Superior temporal gyrus (tissue), 1 donor: ENCODE data around the gene PLCB4.
A peak's percentile ranks its signal among the peaks of the same experiment; 100 is the strongest.

ENCODE experiments used
- DNase-seq: peaks from one replicate; pipeline ENCODE4 v3.0.0-alpha.2; 2016; ENCODE audit errors: extremely low spot score

Gene PLCB4

GRCh38 chr20:9269280-9269971, 200.5 kb downstream of the PLCB4 start:
- no peak for DNase-seq

- no peak for DNase-seq
These were observed 201.9 kb downstream of the PLCB4 start for GRCh38 chr20:9270831-9271230.

- DNase-seq, result no peak
These were observed 208.1 kb downstream of the PLCB4 start for GRCh38 chr20:9276966-9277468.

- DNase-seq, result no peak
These were observed 211.1 kb downstream of the PLCB4 start for GRCh38 chr20:9279918-9280401.

- DNase-seq, result no peak
These were observed 211.8 kb downstream of the PLCB4 start for GRCh38 chr20:9280666-9281065.

GRCh38 chr20:9281803-9282202, 212.9 kb downstream of the PLCB4 start:
- DNase-seq, result no peak

GRCh38 chr20:9285617-9286016, 216.7 kb downstream of the PLCB4 start:
- DNase-seq, result no peak

GRCh38 chr20:9286501-9287461, 217.9 kb downstream of the PLCB4 start:
- DNase-seq, result no peak

GRCh38 chr20:9287826-9288225, 218.9 kb downstream of the PLCB4 start:
- no peak for DNase-seq

GRCh38 chr20:9290331-9290730, 221.4 kb downstream of the PLCB4 start:
- DNase-seq, result no peak

GRCh38 chr20:9293145-9293544, 224.3 kb downstream of the PLCB4 start:
- no peak for DNase-seq

GRCh38 chr20:9294041-9294440, 225.2 kb downstream of the PLCB4 start:
- no peak for DNase-seq

- no peak for DNase-seq
These were observed 230.0 kb downstream of the PLCB4 start for GRCh38 chr20:9298906-9299305.

- no peak for DNase-seq
These were observed 231.2 kb downstream of the PLCB4 start for GRCh38 chr20:9300080-9300479.

GRCh38 chr20:9300534-9300933, 231.6 kb downstream of the PLCB4 start:
- DNase-seq, result no peak

- DNase-seq, result peak; percentile 74
These were observed 232.5 kb downstream of the PLCB4 start for GRCh38 chr20:9301129-9302090.

GRCh38 chr20:9302091-9302462, 233.2 kb downstream of the PLCB4 start:
- DNase-seq, result no peak

- no peak for DNase-seq
These were observed 237.6 kb downstream of the PLCB4 start for GRCh38 chr20:9306521-9306920.

GRCh38 chr20:9308056-9308455, 239.2 kb downstream of the PLCB4 start:
- DNase-seq, result no peak

- no peak for DNase-seq
These were observed 242.2 kb downstream of the PLCB4 start for GRCh38 chr20:9311132-9311531.

GRCh38 chr20:9319687-9320384, 250.9 kb downstream of the PLCB4 start:
- no peak for DNase-seq
